Hepatocyte (in vitro differentiated cells): ENCODE measurements around the gene ZFHX3. TPM values are rescaled to one million over a fixed set of nuclear protein-coding genes. Genes with fewer than 3 reads are reported as not detected.

Experiments used
- DNase-seq: peaks from one replicate; pipeline ENCODE4 v3.0.0-alpha.2; 2016; ENCODE audit warnings: low spot score
- H2AFZ ChIP-seq: fragments of 200-600 bp; sonication (generic); 2 replicates; pipeline ENCODE4 v1.6.0; 2016; ENCODE audit warnings: antibody characterized with exemption, mild to moderate bottlenecking
- H3K27ac ChIP-seq: fragments of 200-600 bp; sonication (generic); 2 replicates; pipeline ENCODE4 v1.5.1; 2016; ENCODE audit warnings: mild to moderate bottlenecking
- H3K27me3 ChIP-seq: fragments of 200-600 bp; sonication (generic); 2 replicates; pipeline ENCODE4 v1.6.1; 2016
- H3K36me3 ChIP-seq: fragments of 200-600 bp; sonication (generic); replicated peaks from 2 replicates; pipeline ENCODE4 v1.5.1; 2016; ENCODE audit warnings: low read depth; ENCODE audit not compliant: insufficient read depth
- H3K4me1 ChIP-seq: fragments of 200-600 bp; sonication (generic); 2 replicates; pipeline ENCODE4 v1.5.1; 2016; ENCODE audit warnings: mild to moderate bottlenecking, moderate library complexity; ENCODE audit not compliant: insufficient read depth
- H3K4me2 ChIP-seq: fragments of 200-600 bp; sonication (generic); 2 replicates; pipeline ENCODE4 v1.6.0; 2016
- H3K4me3 ChIP-seq: fragments of 200-600 bp; sonication (generic); 2 replicates; pipeline ENCODE4 v1.5.1; 2016; ENCODE audit warnings: mild to moderate bottlenecking
- H3K79me2 ChIP-seq: fragments of 200-600 bp; sonication (generic); 2 replicates; pipeline ENCODE4 v1.6.0; 2017; ENCODE audit warnings: mild to moderate bottlenecking
- H3K9me2 ChIP-seq: fragments of 200-600 bp; sonication (generic); replicated peaks from 2 replicates; pipeline ENCODE4 v1.6.0; 2017; ENCODE audit warnings: mild to moderate bottlenecking; ENCODE audit not compliant: insufficient read depth
- H3K9me3 ChIP-seq: fragments of 200-600 bp; sonication (generic); 2 replicates; pipeline ENCODE4 v1.5.1; 2016; ENCODE audit warnings: low read depth, mild to moderate bottlenecking
- H4K20me1 ChIP-seq: fragments of 200-600 bp; sonication (generic); 2 replicates; pipeline ENCODE4 v1.6.0; 2016; ENCODE audit warnings: mild to moderate bottlenecking; ENCODE audit not compliant: insufficient read depth, poor library complexity, severe bottlenecking
- CTCF ChIP-seq: fragments of 200-600 bp; sonication (generic); IDR thresholded peaks from 2 replicates; pipeline ENCODE4 v1.5.1; 2016; ENCODE audit warnings: antibody characterized with exemption, mild to moderate bottlenecking; ENCODE audit not compliant: poor library complexity
- EZH2 ChIP-seq: fragments of 200-600 bp; sonication (generic); IDR thresholded peaks from 2 replicates; pipeline ENCODE4 v1.6.1; 2016; ENCODE audit warnings: antibody characterized with exemption, mild to moderate bottlenecking, borderline replicate concordance
- EZH2phosphoT487 ChIP-seq: fragments of 200-600 bp; sonication (generic); IDR thresholded peaks from one replicate; pipeline ENCODE4 v1.6.1; 2018; ENCODE audit warnings: antibody characterized with exemption, mild to moderate bottlenecking, low read depth, moderate library complexity; ENCODE audit not compliant: unreplicated experiment, severe bottlenecking
- WGBS: methylation state at CpG from one replicate; pipeline ENCODE4 v1.1.6; 2016; ENCODE audit warnings: low lambda C conversion rate; ENCODE audit errors: missing lambda C conversion rate; 5-methylcytosine and 5-hydroxymethylcytosine counted together
- polyA plus RNA-seq: library from polyadenylated mRNA; unstranded; fragments of >200 nt; fragmentation: Nextera tagmentation; extraction: Ambion mirVana; gene quantifications from 2 replicates; pipeline ENCODE4 v1.2.1, GENCODE V29; 2016
- total RNA-seq: library from RNA; depleted of rRNA; stranded (reverse); fragments of >200 nt; gene quantifications from 2 replicates; pipeline ENCODE4 v1.2.3, GENCODE V29; 2014

ZFHX3 gene, protein sequence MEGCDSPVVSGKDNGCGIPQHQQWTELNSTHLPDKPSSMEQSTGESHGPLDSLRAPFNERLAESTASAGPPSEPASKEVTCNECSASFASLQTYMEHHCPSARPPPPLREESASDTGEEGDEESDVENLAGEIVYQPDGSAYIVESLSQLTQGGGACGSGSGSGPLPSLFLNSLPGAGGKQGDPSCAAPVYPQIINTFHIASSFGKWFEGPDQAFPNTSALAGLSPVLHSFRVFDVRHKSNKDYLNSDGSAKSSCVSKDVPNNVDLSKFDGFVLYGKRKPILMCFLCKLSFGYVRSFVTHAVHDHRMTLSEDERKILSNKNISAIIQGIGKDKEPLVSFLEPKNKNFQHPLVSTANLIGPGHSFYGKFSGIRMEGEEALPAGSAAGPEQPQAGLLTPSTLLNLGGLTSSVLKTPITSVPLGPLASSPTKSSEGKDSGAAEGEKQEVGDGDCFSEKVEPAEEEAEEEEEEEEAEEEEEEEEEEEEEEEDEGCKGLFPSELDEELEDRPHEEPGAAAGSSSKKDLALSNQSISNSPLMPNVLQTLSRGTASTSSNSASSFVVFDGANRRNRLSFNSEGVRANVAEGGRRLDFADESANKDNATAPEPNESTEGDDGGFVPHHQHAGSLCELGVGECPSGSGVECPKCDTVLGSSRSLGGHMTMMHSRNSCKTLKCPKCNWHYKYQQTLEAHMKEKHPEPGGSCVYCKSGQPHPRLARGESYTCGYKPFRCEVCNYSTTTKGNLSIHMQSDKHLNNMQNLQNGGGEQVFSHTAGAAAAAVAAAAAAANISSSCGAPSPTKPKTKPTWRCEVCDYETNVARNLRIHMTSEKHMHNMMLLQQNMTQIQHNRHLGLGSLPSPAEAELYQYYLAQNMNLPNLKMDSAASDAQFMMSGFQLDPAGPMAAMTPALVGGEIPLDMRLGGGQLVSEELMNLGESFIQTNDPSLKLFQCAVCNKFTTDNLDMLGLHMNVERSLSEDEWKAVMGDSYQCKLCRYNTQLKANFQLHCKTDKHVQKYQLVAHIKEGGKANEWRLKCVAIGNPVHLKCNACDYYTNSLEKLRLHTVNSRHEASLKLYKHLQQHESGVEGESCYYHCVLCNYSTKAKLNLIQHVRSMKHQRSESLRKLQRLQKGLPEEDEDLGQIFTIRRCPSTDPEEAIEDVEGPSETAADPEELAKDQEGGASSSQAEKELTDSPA (N-terminal part only)
- total RNA-seq (11.5 and 11.6 TPM in 2 replicates), polyA plus RNA-seq (6.4 and 10.9 TPM in 2 replicates)

- peaks cover 3% of the 10 kb centered on the region for H4K20me1 ChIP-seq
- H3K9me2 ChIP-seq: no peaks in the 10 kb centered on the region
- H3K4me2 ChIP-seq: peak within 1 kb of the TSS; percentile 93
- H3K4me3 ChIP-seq: peak within 1 kb of the TSS; percentile 86
- peaks cover 85% of the 10 kb centered on the region for H3K4me1 ChIP-seq
- H3K79me2 ChIP-seq: peaks cover 94% of the 10 kb centered on the region
- H3K9me3 ChIP-seq: no peaks in the 10 kb centered on the region
- peak within 1 kb of the TSS; percentile 98 for H3K27ac ChIP-seq
- H3K27me3 ChIP-seq: no peaks in the 10 kb centered on the region
- no peaks in the 10 kb centered on the region for H3K36me3 ChIP-seq
- peak; percentile 83 for DNase-seq
- TF ChIP-seq EZH2phosphoT487 (no peak), CTCF (peak; percentile 39)
- WGBS: 3% methylated on average over 26 of the region's 64 CpGs
- peak within 1 kb of the TSS; percentile 51 for H2AFZ ChIP-seq
These were observed at the start of gene ZFHX3 for GRCh38 chr16:73047536-73048291. Gene ZFHX3, minus strand, starts transcription at chr16:73048128. Its CDS starts 87,983 bp downstream, at chr16:72960145.

DNA sequence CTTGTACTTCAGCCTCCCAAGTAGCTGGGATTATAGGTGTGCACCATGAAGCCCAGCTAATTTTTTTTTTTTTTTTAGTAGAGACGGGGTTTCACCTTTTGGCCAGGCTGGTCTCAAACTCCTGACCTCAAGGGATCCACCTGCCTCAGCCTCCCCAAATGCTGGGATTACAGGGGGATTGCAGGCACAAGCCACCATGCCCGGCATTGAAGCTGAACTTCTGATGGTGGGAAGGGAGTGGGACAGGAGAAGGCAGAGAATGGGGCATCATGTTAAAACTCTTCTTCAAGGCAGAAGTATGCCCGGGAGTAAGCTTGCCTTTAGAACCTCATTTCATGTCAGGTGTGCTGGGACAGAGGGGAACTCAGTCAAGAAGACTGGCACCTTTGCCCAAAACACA lies 48.6 kb upstream of the ZFHX3 start:
- Histone ChIP-seq H3K36me3 (no peaks in the 10 kb centered on the region), H3K9me3 (no peaks in the 10 kb centered on the region), H3K79me2 (no peaks in the 10 kb centered on the region), H3K4me3 (no peak overlapping the region), H3K27ac (no peak overlapping the region), H2AFZ (no peak overlapping the region), H3K4me1 (no peaks in the 10 kb centered on the region), H3K27me3 (no peaks in the 10 kb centered on the region), H4K20me1 (no peaks in the 10 kb centered on the region), H3K9me2 (no peaks in the 10 kb centered on the region), H3K4me2 (peak overlapping the region; percentile 21)
- no peak for TF ChIP-seq EZH2phosphoT487
- no peak for TF ChIP-seq CTCF
- TF ChIP-seq EZH2: no peak
- no peak for DNase-seq
- 93% methylated on average over 3 of the region's 3 CpGs for WGBS

GRCh38 chr16:73095885-73096421 lies 48.0 kb upstream of the ZFHX3 start:
- DNase-seq: peak; percentile 38
- 45% methylated on average over 9 of the region's 9 CpGs for WGBS
- H4K20me1 ChIP-seq: no peaks in the 10 kb centered on the region

More at GRCh38 chr16:73095885-73096421, 48.0 kb upstream of the ZFHX3 start:
- Histone ChIP-seq H3K36me3 (no peaks in the 10 kb centered on the region), H3K27me3 (no peaks in the 10 kb centered on the region), H3K79me2 (no peaks in the 10 kb centered on the region), H3K4me1 (no peaks in the 10 kb centered on the region), H3K9me2 (no peaks in the 10 kb centered on the region), H3K4me3 (no peak overlapping the region), H3K9me3 (no peaks in the 10 kb centered on the region), H2AFZ (no peak overlapping the region), H3K27ac (no peak overlapping the region), H3K4me2 (peak overlapping the region; percentile 21)
- TF ChIP-seq EZH2phosphoT487 (no peak), CTCF (no peak), EZH2 (no peak)
